GM20431 (cell line): ENCODE measurements around the gene ACOT12.
"Not testable (repeated sequence)": the region's sequence is repeated elsewhere in the genome, so short reads cannot be mapped to it uniquely, and the experiment has no call there.

Experiments used
- in situ Hi-C: fragments of 300-500 bp; cut with MseI, MboI; formaldehyde crosslinking; loops from one replicate; pipeline ENCODE4 v1.15.0; 2020; ENCODE audit warnings: low sequenced_read_pairs; ENCODE audit not compliant: unreplicated experiment

The ACOT12 gene

GRCh38 chr5:81393783-81394718, at the start of gene ACOT12:
ACOT12 (minus strand) TSS chr5:81394134; CDS start chr5:81394114, 20 bp downstream.
- in situ Hi-C loops = no loop called here

GRCh38 chr5:81435023-81435422, 41.1 kb upstream of the ACOT12 start:
- in situ Hi-C loops = no loop called here

GRCh38 chr5:81429985-81430384, 36.1 kb upstream of the ACOT12 start:
- in situ Hi-C loops = no loop called here

GRCh38 chr5:81429363-81429762, 35.4 kb upstream of the ACOT12 start:
- in situ Hi-C loops = no loop called here

GRCh38 chr5:81428861-81429260, 34.9 kb upstream of the ACOT12 start:
- in situ Hi-C loops = no loop called here

GRCh38 chr5:81428446-81428845, 34.5 kb upstream of the ACOT12 start:
- in situ Hi-C loops = no loop called here

- in situ Hi-C loops = no loop called here
These were observed 33.6 kb upstream of the ACOT12 start for GRCh38 chr5:81427566-81427965.

- in situ Hi-C loops = no loop called here
These were observed 32.6 kb upstream of the ACOT12 start for GRCh38 chr5:81426359-81427030.

GRCh38 chr5:81425569-81425968, 31.6 kb upstream of the ACOT12 start:
- in situ Hi-C loops = no loop called here

GRCh38 chr5:81424728-81425127, 30.8 kb upstream of the ACOT12 start:
- in situ Hi-C loops = no loop called here

GRCh38 chr5:81422671-81423070, 28.7 kb upstream of the ACOT12 start:
- in situ Hi-C loops = no loop called here

- in situ Hi-C loops = no loop called here
These were observed 26.2 kb upstream of the ACOT12 start for GRCh38 chr5:81420039-81420667.

GRCh38 chr5:81418606-81419005, 24.7 kb upstream of the ACOT12 start:
- in situ Hi-C loops = no loop called here

GRCh38 chr5:81417052-81417451, 23.1 kb upstream of the ACOT12 start:
- in situ Hi-C loops = no loop called here

GRCh38 chr5:81409896-81410295, 16.0 kb upstream of the ACOT12 start:
- in situ Hi-C loops = no loop called here

GRCh38 chr5:81409361-81409760, 15.4 kb upstream of the ACOT12 start:
- in situ Hi-C loops = no loop called here

GRCh38 chr5:81408496-81408895, 14.6 kb upstream of the ACOT12 start:
- in situ Hi-C loops = no loop called here

GRCh38 chr5:81407811-81408210, 13.9 kb upstream of the ACOT12 start:
- in situ Hi-C loops = not testable (repeated sequence)

GRCh38 chr5:81405126-81405891, 11.4 kb upstream of the ACOT12 start:
- in situ Hi-C loops = no loop called here
